Measurements from ENCODE around the gene ZBTB4.
"Not testable (repeated sequence)": the region's sequence is repeated elsewhere in the genome, so short reads cannot be mapped to it uniquely, and the experiment has no call there.

Gene ZBTB4

DNA sequence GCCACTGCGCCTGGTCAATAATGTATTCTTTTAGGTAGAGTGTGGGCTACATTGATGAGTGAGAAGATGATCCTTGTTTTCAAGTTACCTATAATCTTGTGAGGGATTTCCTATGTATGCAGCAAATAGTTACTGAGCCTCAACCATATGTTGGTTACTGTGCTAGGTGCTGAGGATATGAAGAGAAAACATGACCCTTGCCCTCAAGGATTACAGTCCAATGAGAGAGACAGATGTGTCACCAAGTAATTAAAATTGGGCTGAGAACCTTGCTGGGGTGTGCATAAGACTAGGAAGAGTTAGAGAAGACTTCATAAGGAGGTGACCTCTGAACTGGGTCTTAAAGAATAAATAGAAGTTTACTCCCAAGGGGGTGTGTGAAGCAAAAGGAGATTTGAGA lies 12.2 kb upstream of the ZBTB4 start:
- no peak for DNase-seq (ENCODE audit: low spot score)

DNA sequence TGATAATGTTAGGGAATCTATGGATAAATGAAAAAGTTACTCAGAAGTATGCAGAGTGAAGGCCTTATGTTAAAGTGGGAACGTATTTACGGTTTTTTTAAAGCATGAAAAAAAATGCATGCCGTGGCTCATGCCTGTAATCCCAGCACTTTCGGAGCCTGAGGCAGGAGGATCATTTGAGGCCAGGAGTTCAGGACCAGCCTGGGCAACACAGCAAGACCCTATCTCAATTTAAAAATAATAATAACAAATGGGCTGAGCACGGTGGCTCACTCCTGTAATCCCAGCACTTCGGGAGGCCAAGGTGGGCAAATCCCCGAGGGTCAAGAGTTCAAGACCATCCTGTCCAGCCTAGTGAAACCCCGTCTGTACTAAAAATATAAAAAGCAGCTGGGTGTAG lies 10.7 kb upstream of the ZBTB4 start:
- DNase-seq (ENCODE audit: low spot score) = no peak

DNA sequence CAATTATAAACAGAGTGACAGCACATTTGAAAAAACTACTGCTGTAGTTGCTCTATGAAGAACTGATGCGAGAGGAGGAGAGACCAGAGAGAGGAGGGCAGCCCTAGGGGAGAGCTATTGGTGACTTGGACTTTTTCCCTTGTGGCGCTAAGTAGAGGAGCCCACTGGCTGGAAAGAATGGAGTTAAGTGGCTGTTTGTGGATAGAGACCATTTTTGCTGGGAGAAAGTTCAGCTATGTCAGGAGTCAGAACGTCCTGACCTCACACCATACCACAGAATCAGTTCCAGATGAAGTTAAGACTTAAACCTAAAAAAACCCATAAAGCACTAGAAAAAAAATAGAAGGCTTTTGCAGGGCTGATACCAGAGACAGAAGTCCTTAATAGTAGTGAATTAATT lies 6.8 kb upstream of the ZBTB4 start:
- DNase-seq (ENCODE audit: low spot score) = no peak

DNA sequence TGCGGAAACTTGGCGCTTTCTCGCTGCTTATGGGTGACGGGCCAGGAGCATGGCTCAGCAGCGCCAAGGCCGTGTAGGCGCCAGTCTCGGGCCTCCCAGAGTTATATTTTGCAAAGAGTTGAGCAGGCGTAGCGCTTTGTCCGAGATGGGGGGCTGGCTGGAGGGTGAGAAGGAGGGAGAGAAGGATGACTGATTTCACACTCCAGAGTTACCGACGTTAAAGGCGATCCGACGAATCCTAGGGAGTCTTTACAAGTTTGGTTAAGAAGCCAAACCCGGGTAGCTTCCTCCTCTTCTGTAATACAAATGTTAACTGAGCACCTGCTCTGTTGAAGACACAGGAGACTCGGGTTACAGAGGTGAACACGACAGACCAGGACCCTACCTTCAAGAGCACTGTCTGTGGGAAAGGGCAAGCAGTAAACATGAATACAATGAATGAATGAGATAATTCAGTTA lies 5.5 kb upstream of the ZBTB4 start:
- DNase-seq (ENCODE audit: low spot score) = peak; percentile 61

DNA sequence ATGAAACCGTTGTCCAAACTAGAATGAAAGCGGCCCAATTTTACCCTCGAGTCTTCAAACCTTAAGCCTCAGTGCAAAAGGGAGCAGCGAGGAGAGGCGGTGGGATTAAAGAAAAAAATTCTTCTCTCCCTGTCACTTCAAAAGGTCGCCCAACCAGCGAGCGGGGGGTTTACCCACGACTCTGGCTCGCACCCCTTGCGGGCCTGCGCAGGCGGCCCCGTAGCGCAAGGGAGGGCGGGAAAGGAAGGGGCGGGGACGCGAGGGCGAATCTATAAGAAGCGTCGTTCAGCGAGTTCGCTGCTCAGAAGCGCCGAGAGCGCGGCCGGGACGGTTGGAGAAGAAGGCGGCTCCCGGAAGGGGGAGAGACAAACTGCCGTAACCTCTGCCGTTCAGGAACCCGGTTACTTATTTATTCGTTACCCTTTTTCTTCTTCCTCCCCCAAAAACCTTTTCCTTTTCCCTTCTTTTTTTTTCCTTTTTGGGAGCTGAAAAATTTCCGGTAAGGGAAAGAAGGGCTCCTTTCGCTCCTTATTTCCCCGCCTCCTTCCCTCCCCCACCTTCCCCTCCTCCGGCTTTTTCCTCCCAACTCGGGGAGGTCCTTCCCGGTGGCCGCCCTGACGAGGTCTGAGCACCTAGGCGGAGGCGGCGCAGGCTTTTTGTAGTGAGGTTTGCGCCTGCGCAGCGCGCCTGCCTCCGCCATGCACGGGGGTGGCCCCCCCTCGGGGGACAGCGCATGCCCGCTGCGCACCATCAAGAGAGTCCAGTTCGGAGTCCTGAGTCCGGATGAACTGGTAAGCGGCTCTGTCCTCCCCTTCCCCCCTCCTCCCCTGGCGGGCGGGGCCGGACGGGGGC lies 4.9 kb upstream of the ZBTB4 start, which contains the start of gene POLR2A:
Gene POLR2A (plus strand): TSS at position 300 of the 852 bp plus-strand sequence.
- DNase-seq (ENCODE audit: low spot score) = peak; percentile 92

DNA sequence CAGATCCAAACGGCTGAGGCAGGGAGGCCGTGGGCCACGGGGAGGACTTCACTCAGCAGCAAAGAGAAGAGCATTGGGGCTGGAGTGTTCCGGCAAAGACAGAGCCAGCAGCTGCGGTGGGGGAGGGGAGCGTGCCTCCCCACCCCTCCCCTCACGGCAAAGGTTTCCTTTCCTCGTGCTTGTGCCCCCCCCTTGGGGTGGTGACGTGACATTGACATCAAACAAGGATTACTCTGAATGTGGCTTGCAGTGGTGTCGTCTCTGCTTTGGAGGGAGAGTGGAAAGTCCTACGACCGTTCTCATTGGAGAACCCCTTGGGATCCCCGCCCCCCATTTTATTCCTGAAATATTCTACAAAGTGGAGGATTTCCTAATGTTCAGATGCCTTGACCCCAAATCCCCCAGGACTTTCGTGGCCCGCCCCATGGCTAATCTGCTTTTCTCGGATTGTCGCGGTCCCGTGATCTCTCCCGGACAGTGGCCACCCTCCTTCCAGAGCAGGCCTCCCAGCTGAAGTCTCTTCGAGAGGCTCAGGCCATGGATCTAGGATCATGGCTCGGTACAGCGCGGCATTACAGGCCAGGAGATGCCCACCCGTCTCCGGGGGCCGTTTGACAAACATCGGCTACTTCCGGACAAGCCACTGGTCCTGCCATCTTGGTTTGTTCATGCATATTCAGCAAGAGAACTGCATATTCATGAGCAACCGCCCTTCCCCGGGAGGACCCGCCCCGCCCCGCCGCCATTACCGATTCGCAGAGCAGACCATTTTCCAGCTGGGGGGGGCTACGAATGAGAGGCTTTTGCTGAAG lies 4.0 kb upstream of the ZBTB4 start:
- DNase-seq (ENCODE audit: low spot score) = peak; percentile 89

DNA sequence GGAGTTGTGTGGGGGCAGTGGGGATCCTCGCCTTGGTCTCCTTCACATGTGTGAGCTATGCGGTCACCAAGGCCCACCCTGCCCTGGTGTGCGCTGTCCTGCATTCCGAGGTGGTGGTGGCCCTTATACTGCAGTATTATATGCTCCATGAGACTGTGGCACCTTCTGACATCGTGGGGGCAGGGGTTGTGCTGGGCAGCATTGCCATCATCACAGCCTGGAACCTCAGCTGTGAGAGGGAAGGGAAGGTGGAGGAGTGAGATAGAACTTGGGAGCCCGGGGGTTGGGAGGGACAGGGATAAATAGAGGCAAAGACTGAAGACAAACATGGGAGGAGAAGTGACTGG lies 3.3 kb upstream of the ZBTB4 start:
- DNase-seq (ENCODE audit: low spot score) = not testable (repeated sequence)

DNA sequence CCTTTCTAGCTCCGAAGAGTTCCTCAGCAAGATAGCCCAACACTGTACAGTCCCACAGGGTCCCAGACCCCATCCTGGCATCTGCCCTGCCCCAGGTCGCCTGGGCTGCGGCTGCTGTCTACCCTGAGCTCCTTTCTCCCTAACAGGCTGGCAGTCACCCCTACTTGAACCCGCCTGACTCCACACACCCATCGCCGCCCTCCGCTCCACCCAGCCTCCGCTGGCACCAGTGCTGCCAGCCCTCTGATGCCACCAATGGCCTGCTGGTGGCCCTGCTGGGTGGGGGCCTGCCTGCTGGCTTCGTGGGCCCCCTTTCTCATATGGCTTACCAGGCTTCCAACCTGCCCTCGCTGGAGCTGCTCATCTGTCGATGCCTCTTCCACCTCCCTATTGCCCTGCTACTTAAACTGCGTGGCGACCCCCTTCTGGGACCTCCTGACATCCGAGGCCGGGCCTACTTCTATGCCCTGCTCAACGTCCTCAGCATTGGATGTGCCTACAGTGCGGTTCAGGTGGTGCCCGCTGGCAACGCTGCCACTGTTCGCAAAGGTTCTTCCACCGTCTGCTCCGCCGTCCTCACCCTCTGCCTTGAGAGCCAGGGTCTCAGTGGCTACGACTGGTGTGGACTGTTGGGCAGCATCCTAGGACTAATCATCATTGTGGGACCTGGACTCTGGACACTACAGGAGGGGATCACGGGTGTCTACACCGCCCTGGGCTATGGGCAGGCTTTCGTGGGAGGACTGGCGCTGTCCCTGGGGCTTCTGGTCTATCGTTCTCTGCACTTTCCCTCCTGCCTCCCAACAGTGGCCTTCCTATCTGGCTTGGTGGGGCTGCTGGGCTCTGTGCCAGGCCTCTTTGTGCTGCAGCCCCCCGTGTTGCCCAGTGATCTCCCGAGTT lies 2.7 kb upstream of the ZBTB4 start:
- DNase-seq (ENCODE audit: low spot score) = not testable (repeated sequence)

DNA sequence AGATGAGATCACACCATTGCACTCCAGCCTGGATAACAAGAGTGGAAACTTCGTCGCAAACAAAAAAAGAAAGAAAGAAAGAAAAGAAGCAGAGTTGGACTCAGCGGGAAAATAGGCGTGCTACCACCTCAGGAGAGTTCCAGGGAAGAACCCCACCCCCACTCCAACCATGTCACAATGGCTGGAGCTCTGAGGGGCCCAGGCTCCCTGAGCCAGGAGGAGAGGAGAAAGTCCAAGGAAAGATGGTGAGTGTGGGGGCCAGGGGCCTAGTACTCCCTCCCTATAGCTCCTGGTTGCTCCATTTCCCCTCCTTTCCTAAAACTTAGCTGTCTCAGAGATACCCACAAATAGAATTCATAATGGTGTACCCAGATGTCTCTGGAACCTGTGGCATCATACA lies 1.8 kb upstream of the ZBTB4 start, which contains the start of gene SLC35G6:
Gene SLC35G6 (plus strand): TSS at position 172 of the 400 bp plus-strand sequence. CDS start 71 bp downstream, at position 243.
- not testable (repeated sequence) for DNase-seq (ENCODE audit: low spot score)

DNA sequence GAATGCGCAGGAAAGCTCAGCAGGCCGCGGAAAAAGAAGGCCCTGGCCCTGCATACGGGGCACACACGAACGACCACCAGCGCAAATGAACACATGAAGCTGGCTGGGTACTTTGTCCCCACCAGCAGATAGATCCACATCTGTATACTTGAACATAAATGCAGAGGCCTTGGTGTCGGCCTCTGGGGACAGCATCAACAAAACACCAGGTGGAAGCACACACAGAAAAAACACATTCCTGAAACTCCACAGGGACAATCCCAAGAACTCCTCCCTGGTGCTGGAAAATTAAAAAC lies 606 bp upstream of the ZBTB4 start:
- no peak for DNase-seq (ENCODE audit: low spot score)

DNA sequence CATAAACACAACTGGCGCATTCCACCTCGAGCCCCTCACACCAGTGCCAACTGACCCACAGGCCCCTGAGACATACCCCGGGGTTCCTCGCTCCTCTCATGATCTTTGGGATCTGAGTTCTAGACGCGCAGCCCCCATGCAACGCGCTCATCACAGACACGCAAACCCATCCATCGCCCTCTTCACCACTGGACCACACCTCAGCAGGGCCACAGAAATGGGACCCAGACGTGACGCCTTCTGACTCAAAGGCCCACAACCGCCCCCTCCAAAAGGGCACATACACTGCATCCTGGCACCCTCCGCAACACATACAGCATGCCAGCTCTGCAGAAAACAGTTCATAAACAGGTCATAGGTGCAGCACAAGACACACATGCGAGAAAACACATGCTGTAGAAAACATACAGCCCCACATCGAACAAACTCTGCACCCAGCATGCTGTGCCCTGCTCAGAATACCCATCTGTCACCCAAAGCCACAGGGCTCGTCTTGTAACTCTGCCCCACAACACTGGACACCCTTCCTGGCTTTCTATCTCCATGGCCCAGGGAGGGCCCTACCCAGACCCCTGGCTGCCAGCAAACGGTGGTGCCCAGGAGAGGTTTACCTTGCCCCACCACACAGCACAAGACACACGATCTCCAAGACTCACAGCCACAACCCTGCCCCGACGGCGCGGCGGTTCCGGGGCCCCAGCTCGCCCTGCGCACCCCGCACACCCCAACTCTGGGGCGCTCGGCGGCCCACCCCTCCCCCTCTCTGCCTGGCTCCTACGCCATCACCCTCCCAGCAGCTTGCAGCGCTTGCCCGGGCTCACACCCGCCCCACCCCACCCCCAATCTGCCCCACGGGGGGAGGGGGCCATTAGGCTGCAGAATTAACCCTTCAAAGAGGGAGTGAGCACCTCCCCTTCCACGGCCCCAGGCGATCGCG lies 887 bp downstream of the ZBTB4 start:
- DNase-seq (ENCODE audit: low spot score) = peak; percentile 24

DNA sequence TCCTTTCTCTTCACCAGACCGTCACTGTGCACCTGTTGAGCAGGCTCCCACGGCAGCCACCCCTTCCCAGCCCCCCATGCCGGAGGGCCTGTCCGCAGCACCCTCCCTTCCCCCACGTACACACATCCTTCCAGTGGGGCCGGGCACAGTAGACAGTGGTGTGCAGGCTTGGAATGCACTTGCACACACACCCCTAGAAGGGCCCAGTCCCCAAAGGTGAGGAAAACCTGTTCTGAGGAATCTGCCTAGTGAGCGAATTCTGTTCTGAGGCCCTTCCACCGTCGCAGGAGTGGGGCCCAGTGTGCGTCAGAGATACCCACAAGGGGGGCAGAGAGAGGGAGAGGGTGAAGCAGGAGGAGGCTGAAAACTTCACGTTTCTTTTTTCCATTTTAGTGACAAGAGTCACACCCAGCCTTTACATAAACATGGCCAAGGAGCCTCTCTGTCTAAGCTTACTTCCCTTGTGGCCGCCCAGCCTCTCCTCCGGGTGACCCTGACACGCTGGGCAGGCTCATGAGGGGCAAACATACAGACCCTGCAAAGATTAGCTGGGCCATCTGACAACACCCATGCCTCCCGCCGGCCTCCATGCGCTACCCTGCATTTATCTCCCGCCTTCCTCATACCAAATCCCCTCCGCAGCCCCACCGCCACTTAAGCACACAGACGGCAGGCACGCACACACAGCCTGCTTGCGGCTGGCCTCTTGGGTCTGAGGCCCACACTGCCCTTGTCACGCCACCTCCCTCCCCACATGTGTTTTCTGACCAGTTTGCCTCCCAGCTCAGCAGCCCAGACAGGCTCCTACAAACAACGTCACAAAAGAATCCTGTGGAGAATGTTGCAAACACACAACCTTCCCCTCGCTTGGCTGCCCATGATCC lies 1.8 kb downstream of the ZBTB4 start:
- no peak for DNase-seq (ENCODE audit: low spot score)

DNA sequence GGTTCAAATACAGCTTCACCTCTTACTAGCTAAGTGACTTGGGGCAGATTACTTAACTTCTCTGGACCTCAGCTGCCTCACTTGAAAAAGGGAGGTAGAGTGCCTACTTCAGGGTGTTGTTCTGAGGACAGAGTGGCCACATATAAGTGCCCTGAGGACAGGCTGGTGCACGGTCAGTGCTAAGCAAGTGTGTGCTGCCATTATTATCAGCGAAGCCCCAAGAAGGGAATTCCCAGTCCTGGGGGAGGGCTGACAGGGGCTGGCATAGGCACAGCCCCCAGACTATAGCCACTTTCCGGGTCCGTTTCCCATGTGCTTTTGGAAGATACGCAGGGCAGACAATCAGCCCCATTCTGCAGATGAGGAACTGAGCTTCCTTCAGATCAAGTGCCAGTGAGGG lies 2.5 kb downstream of the ZBTB4 start:
- no peak for DNase-seq (ENCODE audit: low spot score)

DNA sequence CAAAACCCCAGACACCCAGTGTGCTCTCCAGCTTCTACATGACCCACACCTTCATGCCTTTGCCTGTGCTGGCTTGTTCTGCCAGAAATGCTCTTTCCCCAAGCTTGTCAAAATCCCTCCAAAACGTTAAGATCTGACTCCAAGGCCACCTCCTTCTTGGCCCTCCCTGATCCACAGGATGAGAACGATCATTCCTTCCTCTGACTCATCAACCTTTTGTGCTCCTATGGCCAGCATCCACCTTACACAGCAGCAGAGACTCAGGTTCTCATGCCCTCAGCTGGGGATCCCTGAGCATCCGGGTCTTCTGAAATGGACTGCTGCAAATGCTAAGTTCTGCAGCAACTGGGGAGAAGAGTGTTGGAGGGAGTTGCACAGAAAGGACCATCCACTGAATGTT lies 2.9 kb downstream of the ZBTB4 start:
- no peak for DNase-seq (ENCODE audit: low spot score)

DNA sequence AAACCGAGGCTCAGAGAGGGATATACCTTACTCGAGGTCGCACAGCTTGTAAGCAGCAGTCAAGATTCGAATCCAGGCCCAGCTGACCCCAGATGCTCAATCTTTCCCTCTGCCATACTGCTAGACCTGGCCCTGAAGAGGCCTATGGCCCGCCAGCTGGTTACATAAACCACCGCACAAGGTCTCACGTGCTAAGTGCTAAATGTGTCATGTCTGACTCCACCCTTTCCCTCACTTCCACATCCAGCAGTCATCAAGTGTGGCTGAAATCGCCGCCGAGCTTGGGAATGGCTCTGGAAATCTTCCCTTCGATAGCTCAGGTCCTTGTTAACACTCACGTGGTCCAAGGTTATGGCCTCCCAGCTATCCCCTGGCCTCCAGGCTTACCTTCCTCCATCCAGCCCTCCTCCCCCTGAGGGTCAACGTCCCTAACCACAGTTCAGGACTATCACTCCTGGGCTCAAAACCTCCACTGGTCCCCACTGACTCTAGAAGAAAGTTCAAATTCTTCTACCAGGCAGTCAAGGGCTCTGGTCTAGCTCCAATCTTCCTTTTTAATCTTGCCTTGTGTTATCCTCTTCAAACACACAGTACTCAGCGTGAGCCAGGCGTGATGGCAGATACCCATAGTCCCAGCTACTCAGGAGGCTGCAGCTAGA lies 3.5 kb downstream of the ZBTB4 start:
- DNase-seq (ENCODE audit: low spot score) = no peak

DNA sequence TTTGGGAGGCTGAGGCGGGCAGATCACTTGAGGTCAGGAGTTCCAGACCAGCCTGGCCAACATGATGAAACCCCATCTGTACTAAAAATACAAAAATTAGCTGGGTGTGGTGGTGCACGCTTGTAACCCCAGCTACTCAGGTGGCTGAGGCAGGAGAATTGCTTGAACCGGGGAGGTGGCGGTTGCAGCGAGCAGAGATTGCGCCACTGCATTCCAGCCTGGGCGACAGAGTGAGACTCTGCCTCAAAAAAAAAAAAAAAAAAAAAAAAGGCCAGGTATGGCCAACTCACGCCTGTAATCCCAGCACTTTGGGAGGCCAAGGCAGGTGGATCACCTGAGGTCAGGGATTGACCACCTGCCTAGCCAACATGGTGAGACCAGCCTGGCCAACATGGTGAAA lies 4.7 kb downstream of the ZBTB4 start:
- DNase-seq (ENCODE audit: low spot score) = not testable (repeated sequence)

DNA sequence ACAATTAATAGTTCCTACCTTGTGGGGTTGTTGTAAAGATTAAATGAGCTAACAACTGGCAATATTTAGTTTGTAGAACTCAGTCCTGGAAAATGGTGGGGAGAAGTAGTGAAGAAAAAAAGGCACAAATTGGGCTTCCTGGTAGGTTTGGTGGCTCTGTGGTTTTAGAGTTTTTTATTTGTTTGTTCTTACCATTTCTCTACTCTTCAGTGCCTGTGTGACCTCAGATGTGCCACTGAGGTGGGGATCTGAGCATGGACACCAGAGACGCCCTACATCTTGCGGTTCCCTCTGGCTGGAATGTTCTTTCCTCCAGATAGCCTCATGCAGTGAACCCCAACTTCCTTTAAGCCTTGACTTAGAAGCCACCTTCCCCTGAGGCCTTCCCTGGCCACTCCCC lies 7.7 kb downstream of the ZBTB4 start:
- DNase-seq (ENCODE audit: low spot score) = no peak

DNA sequence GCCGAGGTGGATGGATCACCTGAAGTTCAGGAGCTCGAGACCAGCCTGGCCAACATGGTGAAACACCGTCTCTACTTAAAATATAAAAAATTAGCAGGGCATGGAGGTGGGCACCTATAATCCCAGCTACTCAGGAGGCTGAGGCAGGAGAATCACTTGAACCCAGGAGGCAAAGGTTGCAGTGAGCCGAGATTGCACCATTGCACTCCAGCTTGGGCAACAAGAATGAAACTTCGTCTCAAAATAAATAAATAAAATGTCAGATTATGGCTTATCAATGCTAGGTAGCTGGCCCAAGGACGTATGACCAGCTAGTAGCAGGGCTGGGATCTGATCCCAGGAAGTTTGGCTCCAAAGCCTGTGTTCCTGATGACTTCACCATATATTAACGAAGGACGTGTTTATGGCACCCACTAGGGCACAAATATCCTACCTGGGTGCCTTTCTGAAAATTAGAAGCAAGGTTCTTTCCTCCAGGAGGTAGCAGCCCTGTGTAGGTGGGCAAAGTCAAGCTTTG lies 8.9 kb downstream of the ZBTB4 start:
- DNase-seq (ENCODE audit: low spot score) = not testable (repeated sequence)

DNA sequence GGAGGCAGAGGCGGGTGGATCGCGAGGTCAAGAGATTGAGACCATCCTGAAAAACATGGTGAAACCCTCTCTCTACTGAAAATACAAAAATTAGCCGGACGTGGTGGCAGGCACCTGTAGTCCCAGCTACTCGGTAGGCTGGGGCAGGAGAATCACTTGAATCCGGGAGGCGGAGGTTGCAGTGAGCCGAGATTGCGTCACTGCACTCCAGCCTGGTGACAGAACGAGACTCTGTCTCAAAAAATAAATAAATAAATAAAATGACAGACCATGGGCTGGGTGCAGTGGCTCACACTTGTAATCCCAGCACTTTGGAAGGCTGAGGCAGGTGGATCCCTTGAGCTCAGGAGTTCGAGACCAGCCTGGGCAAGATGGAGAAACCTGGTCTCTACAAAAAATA lies 9.6 kb downstream of the ZBTB4 start:
- not testable (repeated sequence) for DNase-seq (ENCODE audit: low spot score)
